ENCODE data around the gene RBM47.

Gene RBM47

DNA sequence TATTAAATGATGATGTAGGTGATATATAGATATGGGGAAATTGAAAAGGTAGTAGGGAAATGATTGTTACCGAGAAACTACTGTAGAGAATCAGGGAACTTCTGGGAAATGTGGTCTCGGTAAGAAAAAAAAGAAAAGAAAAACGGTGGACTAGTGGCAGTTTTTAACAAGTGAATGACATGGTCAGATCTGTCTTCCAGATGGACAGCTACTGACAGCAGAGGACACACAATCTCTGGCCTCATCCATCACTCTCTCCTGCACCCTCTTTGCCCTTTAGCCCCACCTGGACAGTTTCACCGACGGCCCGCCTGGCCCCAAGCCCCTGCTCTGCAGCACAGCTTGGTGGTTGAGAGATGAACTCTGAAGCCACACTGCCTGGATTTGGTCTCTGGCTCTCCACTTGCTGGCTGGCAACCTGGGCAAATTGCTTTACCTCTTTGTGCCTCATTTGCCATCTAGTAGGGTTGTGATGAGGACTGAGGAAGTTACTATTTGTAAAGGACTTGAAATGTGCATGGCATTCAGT lies 23.4 kb downstream of the RBM47 start:
- no peak overlapping the region for H3K4me3 ChIP-seq (replicated peaks; ENCODE audit: low read depth, low read length)
- no peak for TF ChIP-seq CTCF (IDR thresholded peaks at IDR 0.05; ENCODE audit: low read depth, low read length, missing control alignments)
- DNase-seq (ENCODE audit: extremely low read depth, low read depth), result no peak

GRCh38 chr4:40603281-40603680 lies 26.4 kb downstream of the RBM47 start:
- no peak overlapping the region for H3K4me3 ChIP-seq (replicated peaks; ENCODE audit: low read depth, low read length)
- no peak for DNase-seq (ENCODE audit: extremely low read depth, low read depth)
- TF ChIP-seq CTCF (IDR thresholded peaks at IDR 0.05; ENCODE audit: low read depth, low read length, missing control alignments), result no peak

DNA sequence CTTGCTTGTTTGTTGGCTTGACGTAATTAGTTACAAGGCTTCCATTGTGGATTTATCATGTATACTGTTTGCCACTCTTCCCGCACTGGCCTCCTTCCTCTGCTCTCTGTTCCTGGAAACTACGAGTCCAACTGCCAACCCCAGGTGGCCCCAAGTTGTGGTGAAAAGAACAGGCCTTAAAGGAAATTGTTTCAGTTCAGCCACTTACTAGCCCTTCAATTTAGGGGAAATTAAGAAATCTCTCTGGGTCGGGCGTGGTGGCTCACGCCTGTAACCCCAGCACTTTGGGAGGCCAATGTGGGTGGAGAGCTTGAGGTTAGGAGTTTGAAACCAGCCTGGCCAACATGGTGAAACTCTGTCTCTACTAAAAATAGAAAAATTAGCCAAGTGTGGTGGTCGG lies 28.0 kb downstream of the RBM47 start:
- TF ChIP-seq CTCF (IDR thresholded peaks at IDR 0.05; ENCODE audit: low read depth, low read length, missing control alignments), result no peak
- no peak overlapping the region for H3K4me3 ChIP-seq (replicated peaks; ENCODE audit: low read depth, low read length)
- no peak for DNase-seq (ENCODE audit: extremely low read depth, low read depth)

DNA sequence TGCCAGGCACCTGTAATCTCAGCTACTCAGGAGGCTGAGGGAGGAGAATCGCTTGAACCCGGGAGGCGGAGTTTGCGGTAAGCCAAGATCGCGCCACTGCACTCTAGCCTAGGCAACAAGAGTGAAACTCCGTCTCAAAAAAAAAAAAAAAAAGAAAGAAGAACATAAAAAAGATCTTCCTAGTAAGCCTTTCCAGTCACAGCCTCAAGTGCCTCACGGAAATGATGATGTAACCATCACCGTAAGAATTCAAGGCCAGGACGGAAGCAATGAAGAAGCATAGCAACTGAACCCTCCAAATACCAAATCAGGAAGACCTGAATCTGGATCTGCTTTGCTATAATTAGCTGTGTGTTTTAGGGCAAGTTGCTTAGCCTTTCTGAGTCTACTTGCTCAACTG lies 28.8 kb downstream of the RBM47 start:
- no peak for DNase-seq (ENCODE audit: extremely low read depth, low read depth)
- no peak overlapping the region for H3K4me3 ChIP-seq (replicated peaks; ENCODE audit: low read depth, low read length)
- TF ChIP-seq CTCF (IDR thresholded peaks at IDR 0.05; ENCODE audit: low read depth, low read length, missing control alignments), result no peak

GRCh38 chr4:40599431-40599830 lies 30.2 kb downstream of the RBM47 start:
- TF ChIP-seq CTCF (IDR thresholded peaks at IDR 0.05; ENCODE audit: low read depth, low read length, missing control alignments), result no peak
- no peak overlapping the region for H3K4me3 ChIP-seq (replicated peaks; ENCODE audit: low read depth, low read length)
- no peak for DNase-seq (ENCODE audit: extremely low read depth, low read depth)

DNA sequence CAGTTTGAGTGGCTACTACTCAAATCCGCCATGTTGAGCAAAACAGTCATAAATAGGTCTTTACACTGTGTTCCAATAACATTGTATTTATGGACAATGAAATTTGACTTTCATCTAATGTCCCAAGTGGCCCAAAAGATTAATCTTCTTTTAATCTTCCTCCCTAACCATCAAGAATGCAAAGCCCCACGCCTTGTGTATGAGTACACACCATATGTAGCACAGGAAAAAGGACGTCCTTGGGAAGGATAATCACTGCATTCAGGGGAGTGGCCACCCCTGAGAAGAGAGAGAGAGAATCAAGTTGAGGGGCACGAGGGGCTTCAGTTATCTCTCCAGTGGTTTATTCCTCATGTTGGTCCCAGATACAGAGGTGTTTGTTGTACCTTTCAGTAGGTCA lies 33.1 kb downstream of the RBM47 start:
- no peak overlapping the region for H3K4me3 ChIP-seq (replicated peaks; ENCODE audit: low read depth, low read length)
- no peak for TF ChIP-seq CTCF (IDR thresholded peaks at IDR 0.05; ENCODE audit: low read depth, low read length, missing control alignments)
- no peak for DNase-seq (ENCODE audit: extremely low read depth, low read depth)

GRCh38 chr4:40595981-40596380 lies 33.7 kb downstream of the RBM47 start:
- no peak for TF ChIP-seq CTCF (IDR thresholded peaks at IDR 0.05; ENCODE audit: low read depth, low read length, missing control alignments)
- no peak overlapping the region for H3K4me3 ChIP-seq (replicated peaks; ENCODE audit: low read depth, low read length)
- DNase-seq (ENCODE audit: extremely low read depth, low read depth), result no peak

Data from HFF-Myc (cell line).